Chondrocyte (in vitro differentiated cells): Measurements from ENCODE around the gene SNCB. TPM values are rescaled to one million over a fixed set of nuclear protein-coding genes. Genes with fewer than 3 reads are reported as not detected.

Source experiments
- DNase-seq: peaks from one replicate; pipeline ENCODE4 v3.0.0; 2021; ENCODE audit warnings: mixed read lengths, low spot score
- H3K27ac Mint-ChIP-seq: one replicate; pipeline ENCODE4 v1.8.0; 2021; ENCODE audit warnings: mild to moderate bottlenecking, moderate library complexity, mixed read lengths; ENCODE audit not compliant: unreplicated experiment
- H3K27me3 Mint-ChIP-seq: 2 replicates; pipeline ENCODE4 v1.8.0; 2021; ENCODE audit warnings: low read depth, mixed read lengths
- H3K36me3 Mint-ChIP-seq: 2 replicates; pipeline ENCODE4 v1.8.0; 2021; ENCODE audit warnings: low read depth, mixed read lengths
- H3K4me1 Mint-ChIP-seq: 2 replicates; pipeline ENCODE4 v1.8.0; 2021; ENCODE audit warnings: low read depth, mild to moderate bottlenecking, mixed read lengths
- H3K4me3 Mint-ChIP-seq: one replicate; pipeline ENCODE4 v1.8.0; 2021; ENCODE audit warnings: mild to moderate bottlenecking, moderate library complexity, mixed read lengths; ENCODE audit not compliant: unreplicated experiment
- H3K9me3 Mint-ChIP-seq: 2 replicates; pipeline ENCODE4 v1.8.0; 2021; ENCODE audit warnings: low read depth, mixed read lengths
- CTCF ChIP-seq: fragments of 200-600 bp; sonication (generic); IDR thresholded peaks from 2 replicates; pipeline ENCODE4 v1.5.0; 2021; ENCODE audit warnings: antibody characterized with exemption, mild to moderate bottlenecking, moderate library complexity
- total RNA-seq: library from RNA; stranded (reverse); gene quantifications from 3 replicates; pipeline ENCODE4 v1.2.1, GENCODE V29; 2021

Gene SNCB
- total RNA-seq, 1 donor from 2014 or later: 0.45 TPM

- no peak overlapping the region for H3K27ac Mint-ChIP-seq
- H3K4me1 Mint-ChIP-seq: peaks cover 20% of the 10 kb centered on the region
- H3K4me3 Mint-ChIP-seq: no peak overlapping the region
- no peaks in the 10 kb centered on the region for H3K9me3 Mint-ChIP-seq
- TF ChIP-seq CTCF: no peak
- H3K27me3 Mint-ChIP-seq: peaks cover 28% of the 10 kb centered on the region
- no peak for DNase-seq
- no peaks in the 10 kb centered on the region for H3K36me3 Mint-ChIP-seq
Observed at GRCh38 chr5:176616511-176616910, 13.8 kb downstream of the SNCB start.

GRCh38 chr5:176614805-176615478, 15.4 kb downstream of the SNCB start:
- H3K9me3 Mint-ChIP-seq: no peaks in the 10 kb centered on the region
- H3K27ac Mint-ChIP-seq: peak overlapping the region; percentile 32
- H3K4me3 Mint-ChIP-seq: no peak overlapping the region
- no peak for DNase-seq
- H3K36me3 Mint-ChIP-seq: no peaks in the 10 kb centered on the region
- peaks cover 22% of the 10 kb centered on the region for H3K27me3 Mint-ChIP-seq
- peaks cover 13% of the 10 kb centered on the region for H3K4me1 Mint-ChIP-seq
- TF ChIP-seq CTCF: no peak

GRCh38 chr5:176612855-176613254, 17.5 kb downstream of the SNCB start:
- H3K27me3 Mint-ChIP-seq: peaks cover 17% of the 10 kb centered on the region
- no peak overlapping the region for H3K4me3 Mint-ChIP-seq

GRCh38 chr5:176612008-176612407, 18.3 kb downstream of the SNCB start:
- Mint-ChIP-seq H3K9me3 (no peaks in the 10 kb centered on the region), H3K27me3 (peaks cover 8% of the 10 kb centered on the region), H3K27ac (no peak overlapping the region), H3K4me1 (peaks cover 20% of the 10 kb centered on the region), H3K36me3 (no peaks in the 10 kb centered on the region), H3K4me3 (no peak overlapping the region)
- no peak for DNase-seq
- TF ChIP-seq CTCF: no peak

More at GRCh38 chr5:176612855-176613254, 17.5 kb downstream of the SNCB start:
- no peak for TF ChIP-seq CTCF
- Mint-ChIP-seq H3K9me3 (no peaks in the 10 kb centered on the region), H3K27ac (no peak overlapping the region), H3K4me1 (peaks cover 20% of the 10 kb centered on the region), H3K36me3 (no peaks in the 10 kb centered on the region)
- no peak for DNase-seq

- peak overlapping the region; percentile 60 for H3K27ac Mint-ChIP-seq
- peaks cover 20% of the 10 kb centered on the region for H3K4me1 Mint-ChIP-seq
- no peak for TF ChIP-seq CTCF
- peaks cover 4% of the 10 kb centered on the region for H3K27me3 Mint-ChIP-seq
- DNase-seq: no peak
- H3K4me3 Mint-ChIP-seq: no peak overlapping the region
- no peaks in the 10 kb centered on the region for H3K36me3 Mint-ChIP-seq
- H3K9me3 Mint-ChIP-seq: no peaks in the 10 kb centered on the region
Observed at GRCh38 chr5:176611435-176611834, 18.9 kb downstream of the SNCB start.
